Suppressor macrophage (primary cell): ENCODE results near the gene DOLPP1.
"Not testable (repeated sequence)": the region's sequence is repeated elsewhere in the genome, so short reads cannot be mapped to it uniquely, and the experiment has no call there.

Experiments
- DNase-seq, 4 experiments: peaks; one replicate each; pipeline ENCODE4 v3.0.0-alpha.2; 2020 to 2022
- total RNA-seq, 17 experiments: gene quantifications; one replicate each; lab custom pipeline; 2026; ENCODE audit warnings: mixed read lengths in 6 of 17, inconsistent platforms in 3 of 17; lab: John Stamatoyannopoulos, UW

Gene DOLPP1, protein sequence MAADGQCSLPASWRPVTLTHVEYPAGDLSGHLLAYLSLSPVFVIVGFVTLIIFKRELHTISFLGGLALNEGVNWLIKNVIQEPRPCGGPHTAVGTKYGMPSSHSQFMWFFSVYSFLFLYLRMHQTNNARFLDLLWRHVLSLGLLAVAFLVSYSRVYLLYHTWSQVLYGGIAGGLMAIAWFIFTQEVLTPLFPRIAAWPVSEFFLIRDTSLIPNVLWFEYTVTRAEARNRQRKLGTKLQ
- 6.5 to 22.2 (median 14.3) reads per million in 17 experiments for total RNA-seq

DNA sequence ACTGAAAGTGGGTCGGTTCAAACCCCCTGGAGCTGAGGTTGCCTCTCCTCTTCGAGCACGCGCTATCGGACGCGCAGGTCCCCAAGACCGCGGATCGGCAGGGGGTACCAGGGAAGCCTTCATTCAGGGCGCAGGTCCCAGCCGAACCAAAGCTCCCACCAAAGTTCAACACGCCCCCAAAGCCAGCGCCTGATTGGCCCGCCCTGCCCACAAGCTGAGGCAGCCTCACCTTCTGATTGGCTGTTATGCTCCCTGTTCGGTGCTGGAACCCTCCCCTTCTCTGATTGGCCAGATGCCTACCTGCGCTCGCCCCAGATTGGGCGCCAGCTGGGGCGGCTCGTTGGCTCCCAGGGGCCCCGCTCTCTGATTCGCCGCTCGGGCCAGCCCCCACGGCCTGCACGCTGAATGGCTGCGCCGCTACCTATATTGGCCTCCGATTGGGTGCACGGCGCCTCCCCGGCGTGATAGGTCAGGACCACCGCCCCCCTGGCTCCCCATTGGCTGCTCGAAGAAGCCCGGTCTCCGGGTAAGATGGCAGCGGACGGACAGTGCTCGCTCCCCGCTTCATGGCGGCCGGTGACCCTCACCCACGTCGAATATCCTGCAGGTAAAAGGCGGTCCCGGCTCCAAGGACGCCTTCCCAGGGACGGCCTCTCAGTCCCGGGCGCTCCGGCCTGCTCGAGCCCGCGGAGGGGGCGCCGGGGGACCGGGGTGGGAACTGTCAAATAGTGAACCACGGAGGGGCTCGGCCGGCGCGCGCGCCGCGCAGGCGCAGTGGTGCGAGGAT, at the start of gene DOLPP1:
Gene DOLPP1, plus strand, starts transcription at position 511 of the 787 bp plus-strand sequence. Its CDS starts 21 bp downstream, at position 532.
- DNase-seq = peak; percentile 99 to 100 (median 100)

DNA sequence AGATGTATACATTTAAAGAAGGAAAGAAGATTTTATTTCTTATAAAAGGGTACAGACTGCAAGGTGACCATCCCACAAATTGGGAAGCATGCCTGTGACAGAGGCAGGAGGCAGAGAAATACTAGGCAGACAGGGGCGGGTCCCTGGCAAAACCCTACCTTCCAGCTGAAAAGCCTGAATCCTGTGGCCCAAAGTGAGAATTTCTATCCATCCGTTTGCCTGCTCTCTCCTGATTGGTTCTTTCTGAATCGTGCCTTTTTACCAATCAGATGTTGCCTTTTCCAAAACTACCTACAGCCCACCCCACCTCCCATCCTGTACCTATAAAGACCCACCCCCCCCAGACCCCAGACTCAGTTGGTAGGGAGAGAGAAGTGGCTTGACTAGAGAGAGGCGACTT, 49.4 kb upstream of the DOLPP1 start:
- DNase-seq = no peak

DNA sequence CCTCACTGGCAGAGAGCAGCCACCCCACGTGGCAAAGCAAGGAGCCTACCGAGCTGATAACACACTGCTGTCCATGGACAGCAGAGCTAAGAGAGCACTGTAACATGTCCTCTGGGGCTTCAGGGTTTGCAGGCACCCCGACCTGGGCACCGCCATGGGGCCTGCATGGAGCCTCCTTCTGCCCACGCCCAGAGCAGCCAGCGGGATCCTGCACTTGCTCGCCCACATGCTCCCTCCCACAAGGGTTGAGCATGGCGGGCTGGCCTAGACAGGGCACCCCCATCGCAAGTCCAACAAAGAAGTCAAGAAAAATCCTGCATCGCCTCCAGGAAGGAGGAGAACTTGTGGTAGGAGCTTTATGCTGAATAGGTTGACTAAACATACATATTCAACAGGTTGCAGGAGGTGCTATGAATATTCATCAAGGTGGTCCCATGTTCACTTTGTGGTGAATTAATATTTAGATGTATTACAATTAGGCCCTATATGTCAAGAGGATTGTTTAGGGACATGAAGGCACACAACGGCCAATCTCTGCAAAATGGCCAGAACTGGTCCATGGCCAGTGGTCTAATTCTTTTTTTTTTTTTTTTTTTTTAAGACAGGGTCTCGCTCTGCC, 48.3 kb upstream of the DOLPP1 start:
- DNase-seq = no peak

DNA sequence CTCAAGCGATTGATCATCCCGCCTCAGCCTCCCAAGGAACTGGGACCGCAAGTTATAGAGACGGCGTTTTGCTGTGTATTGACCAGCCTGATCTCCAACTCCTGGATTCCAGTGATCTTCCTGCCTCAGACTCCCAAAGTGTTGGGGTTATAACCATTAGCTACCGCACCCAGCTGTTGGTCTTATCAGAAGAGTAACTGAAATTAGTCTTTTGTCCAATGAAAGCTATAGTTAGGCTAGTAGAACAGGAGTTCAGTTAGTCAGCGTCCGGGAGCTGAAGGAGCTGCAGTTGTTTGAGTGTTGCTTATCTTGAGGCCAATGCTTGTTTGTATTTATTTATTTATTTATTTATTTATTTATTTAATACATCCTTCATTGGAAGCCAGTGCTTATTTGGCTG, 47.7 kb upstream of the DOLPP1 start:
- DNase-seq = no peak

DNA sequence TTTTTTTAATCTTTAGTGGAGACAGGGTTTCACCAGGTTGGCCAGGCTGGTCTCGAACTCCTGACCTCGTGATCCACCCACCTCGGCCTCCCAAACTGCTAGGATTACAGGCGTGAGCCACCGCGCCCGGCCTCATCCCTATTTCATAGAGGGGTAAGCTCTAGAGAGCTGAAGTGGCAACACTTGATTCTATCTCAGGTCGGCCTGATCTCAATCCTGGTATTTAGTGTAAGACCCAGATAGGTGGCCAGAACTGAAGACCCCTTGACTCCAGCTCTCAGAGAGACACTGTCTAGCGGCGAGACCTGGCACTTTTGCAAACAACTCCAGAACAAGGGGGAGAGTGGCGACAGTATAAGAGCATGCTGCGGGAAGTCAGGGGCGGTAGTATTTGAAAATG, 45.1 kb upstream of the DOLPP1 start:
- not testable (repeated sequence) for DNase-seq

DNA sequence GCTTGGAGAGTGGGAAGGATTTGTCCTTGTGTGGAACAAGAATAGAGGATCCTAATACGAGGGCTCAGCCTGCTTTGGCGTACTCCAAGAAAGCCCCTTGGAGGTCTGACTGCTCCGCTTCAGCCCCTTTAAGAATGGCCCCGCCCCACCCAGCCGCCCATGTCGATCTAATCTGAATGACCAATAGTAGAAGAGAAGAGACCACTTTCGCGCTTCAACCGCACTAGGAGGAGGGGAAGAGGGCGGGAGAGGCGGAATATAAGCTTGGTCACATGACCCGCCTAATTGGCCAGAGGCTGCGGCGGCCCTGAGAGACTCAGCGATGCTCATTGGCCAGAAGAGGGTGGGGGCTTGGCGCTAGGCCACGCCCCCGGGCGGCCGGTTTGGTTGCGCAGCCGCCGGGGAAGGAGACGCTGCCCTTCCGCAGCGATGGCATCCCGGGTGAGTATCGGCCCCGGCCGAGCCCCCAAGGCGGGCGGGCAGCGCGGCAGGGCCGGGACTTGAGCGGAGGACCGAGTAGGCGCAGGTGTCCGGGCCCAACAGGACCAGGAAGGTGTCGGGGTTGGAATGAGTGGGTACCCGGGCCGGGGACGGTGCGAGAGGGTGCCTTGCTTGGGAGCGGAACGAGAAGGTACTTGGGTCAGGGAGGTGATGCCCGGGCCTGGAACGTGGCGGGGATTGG, 44.5 kb upstream of the DOLPP1 start, which contains the start of gene MIGA2:
Gene MIGA2, plus strand, starts transcription at position 386 of the 682 bp plus-strand sequence. CDS start 3,969 bp downstream, outside the sequence.
- peak; percentile 98 to 99 (median 99) for DNase-seq

DNA sequence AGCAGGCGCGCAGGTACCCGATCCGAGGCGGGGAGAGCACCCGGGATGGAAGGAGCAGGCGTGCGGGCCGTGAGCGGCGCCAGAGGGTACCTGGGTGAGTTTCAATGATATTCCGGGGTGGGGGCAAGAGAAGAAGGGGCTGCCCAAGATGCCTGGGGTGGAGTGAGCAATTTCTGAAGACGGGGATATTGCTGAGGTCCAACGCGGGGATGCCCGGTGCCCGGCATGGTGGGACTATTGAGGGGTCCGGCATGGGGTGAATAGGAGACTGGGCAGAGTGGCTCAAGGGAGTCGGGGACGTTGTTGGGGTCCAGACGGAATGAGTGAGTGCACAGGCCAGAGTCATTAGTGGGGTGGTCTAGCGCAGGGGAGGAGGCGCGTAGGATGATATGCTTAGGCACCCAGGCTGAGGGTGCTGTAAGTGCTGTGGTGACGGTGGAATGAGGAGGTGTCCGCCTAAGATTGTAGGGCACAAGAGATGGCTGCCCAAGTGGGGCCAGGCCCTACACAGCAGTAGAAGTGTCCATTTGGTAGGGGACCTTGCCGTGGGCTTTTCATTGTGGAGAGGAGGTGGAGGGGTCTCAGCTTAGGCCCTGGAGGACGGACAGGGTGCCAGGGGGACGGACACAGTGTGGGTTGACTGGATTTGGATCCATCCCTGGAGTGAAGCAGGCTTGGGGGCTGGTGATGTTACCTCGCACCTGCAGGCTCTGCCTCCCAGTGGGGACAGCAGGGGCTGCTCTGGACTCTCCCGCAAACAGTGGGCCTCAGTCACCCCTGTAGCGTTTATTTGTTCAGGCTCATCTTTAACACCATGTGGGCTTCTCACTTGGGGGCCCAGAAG, 43.8 kb upstream of the DOLPP1 start:
- DNase-seq = no peak

DNA sequence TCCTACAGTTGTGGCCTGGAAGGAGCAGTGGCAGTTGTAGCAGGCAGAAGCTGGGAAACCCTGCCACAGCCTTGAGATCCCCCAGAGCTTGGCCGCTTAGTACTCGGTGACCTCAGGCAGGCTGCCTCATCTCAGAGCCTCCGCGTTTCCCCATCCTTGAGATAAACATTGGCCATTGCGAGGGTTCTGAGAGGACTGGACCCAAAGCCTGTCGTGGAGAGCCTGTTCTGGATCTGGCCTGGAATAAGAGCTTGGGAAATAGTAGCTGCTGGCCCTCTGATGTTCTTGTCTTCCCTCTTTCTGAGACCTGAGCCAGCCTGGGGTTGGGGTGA, 43.2 kb upstream of the DOLPP1 start:
- no peak for DNase-seq

DNA sequence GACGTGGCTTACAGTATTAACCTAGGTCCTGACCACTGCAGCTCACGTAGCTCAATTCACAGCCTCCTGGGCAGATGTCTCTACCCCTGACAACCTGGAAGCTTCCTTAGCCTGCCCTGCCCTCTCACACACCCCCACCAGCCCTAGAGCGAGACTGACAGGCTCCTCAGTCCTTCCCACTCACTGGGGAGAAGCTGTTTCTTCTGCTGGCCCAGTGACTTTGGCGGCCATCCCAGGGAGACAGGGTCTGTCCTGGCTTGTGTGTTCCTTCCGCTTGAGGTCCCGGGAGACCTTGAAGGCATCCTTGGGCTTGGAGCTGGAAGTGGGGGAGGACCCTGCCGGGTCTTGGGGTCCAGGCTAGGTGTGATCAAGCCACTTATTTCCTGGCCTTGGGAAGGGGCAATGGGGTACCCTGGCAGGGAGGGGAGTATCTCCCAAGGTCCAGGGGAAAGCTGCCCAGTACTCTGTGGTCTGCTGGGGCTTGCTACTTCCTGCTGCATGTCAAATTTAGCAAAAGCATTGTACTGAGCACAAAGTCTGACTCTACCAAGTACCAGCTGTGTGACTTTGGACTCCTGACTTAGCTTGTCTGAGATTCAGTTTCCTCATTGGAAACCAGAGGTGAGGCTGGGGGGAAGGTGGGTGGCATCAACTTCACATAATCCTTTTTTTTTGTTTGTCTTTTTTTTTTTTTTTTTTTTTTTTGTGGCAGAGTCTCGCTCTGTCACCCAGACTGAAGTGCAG, 42.6 kb upstream of the DOLPP1 start:
- peak in 1 of 4 experiments; percentile 39 for DNase-seq

DNA sequence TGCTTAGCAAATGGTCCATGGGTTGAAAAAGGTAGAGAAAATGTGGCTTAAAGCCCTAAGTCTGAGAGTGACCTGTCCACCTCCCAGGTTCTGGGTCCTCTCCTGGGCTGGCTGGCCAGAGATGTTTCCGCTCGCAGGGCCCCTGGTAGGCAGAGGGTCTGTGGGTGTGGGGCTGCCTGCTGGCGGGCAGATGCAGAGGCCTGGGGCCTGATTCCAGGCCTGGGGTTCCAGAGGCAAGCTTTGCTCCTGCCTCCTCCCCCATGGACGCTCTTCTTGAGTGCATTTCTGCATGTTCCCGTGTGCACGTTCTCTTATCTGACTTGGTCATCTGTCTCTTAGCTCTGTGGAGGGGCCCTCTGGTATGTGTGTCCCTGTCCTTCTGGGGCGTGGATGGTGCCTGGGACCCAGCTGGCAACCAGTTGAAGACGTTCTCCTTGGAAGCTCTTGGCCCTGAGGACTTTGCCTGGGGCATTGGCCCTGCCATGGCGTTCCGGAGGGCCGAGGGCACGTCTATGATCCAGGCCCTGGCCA, 40.7 kb upstream of the DOLPP1 start:
- no peak for DNase-seq

DNA sequence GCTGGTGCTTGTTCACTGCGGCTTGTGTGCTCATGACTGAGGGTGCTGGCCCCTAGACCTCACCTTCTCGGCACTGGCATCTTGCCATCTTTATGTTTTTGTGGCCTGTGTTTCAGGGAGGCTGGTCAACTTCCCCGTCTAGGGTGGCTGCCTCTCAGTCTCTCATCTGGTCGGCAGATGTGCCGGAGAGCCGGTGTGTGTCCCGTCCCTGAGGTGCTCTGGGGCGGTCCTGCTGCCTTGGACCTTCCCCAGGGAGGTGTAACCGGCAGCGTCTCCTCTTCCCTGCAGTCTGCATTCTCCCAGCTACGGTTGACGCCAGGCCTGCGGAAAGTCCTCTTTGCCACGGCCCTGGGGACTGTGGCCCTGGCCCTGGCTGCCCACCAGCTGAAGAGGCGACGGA, 38.9 kb upstream of the DOLPP1 start:
- DNase-seq = no peak

DNA sequence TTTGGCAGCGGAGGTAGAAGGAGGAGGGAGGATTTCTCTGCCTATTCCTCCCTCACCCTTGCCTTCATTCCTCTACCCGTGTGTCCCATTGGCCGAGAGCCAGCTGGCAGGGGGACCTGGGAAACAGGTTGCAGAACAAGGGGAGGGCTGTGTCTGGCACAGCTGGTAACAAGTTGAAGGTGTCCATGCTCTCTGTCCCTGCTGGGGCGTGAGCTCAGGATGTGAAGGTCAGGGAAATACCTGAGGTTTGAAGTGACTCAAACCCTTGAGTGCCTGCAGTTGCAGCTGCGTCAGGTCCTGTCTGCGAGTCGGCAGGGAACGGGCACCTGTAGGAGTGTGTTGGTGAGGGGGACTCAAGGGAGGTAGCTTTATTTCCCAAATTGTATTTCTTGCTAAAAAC, 28.3 kb upstream of the DOLPP1 start:
- DNase-seq = no peak

DNA sequence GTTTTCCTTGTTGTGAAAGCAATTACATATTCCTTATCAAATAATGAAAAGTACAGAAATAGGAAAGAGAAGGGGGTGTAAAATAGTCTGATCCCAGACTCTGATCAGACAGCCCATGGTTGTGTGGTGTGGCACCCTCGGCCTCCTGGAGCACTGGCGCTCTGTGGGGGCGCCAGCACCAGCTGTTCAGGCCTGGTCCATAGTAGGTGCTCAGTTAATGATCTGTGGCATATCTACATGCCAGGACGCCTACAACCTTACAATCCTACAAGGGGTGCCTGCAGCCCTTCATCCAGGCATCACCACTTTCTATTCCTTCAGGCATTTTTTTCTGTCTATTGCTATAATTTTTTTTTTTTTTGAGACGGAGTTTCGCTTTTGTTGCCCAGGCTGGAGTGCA, 27.9 kb upstream of the DOLPP1 start:
- DNase-seq = no peak

DNA sequence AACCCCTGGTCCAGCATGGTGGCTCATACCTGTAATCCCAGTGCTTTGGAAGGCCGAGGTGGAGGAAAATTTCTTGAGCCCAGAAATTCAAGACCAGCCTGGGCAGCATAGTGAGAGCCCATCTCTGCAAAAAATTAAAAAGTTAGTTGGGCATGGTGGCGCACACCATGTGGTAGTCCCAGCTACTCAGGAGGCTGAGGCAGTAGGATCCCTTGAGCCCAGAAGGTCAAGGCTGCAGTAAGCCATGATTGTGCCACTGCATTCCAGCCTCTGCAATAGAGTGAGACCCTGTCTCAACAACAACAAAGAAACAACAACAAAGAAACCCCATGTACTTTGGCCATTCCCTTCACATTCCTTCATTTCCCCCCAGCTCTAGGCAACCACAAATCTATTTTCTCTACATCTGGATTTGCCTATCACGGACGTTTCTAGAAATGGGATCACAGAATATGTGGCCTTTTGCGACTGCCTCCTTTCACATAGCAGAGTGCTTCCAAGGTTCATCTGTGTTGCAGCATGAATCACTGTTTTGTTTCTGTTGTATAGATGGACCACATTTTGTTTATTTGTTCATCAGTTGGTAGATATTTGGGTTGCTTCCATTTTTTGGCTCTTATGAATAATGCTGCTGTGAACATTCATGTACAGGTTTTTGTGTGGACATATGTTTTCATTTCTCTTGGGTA, 26.6 kb upstream of the DOLPP1 start:
- DNase-seq = no peak

DNA sequence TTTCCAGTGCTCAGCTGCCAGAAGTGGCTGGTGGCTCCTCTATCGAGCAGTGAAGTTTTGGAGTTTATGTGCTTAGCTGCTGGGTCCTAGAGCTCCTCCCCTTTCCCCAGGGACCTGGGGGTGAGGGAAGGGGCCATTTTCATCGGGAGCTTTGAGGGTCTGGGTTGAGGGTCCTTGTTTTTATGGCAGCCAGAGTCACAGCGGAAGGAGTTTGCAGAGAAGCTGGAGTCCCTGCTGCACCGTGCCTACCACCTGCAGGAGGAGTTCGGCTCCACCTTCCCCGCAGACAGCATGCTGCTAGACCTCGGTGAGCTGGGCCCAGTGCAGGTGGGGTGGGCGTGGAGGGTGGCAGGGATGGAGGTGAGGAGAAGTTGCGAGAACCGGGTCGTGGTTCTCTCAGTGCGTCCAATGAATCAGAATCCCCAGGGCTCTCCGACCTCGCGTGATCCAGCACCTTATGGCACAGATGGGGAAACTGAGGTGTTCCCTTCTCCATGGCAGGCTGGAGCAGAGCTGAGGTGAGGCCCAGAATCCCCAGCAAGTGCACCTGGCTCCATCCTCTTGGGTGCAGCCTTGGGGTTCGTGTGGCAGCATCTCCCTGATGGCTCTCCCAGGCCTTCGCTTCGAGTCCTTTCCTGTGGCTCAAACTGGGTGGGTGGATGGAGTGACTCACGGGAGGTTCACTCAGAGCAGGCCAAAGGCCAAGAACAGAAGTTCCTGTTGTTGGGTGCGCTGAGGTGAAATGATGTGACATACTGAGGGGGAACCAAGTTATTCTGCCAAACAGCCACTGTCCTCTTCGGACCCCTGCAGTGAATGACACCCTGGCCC, 21.7 kb upstream of the DOLPP1 start:
- peak; percentile 69 to 89 (median 82) for DNase-seq

DNA sequence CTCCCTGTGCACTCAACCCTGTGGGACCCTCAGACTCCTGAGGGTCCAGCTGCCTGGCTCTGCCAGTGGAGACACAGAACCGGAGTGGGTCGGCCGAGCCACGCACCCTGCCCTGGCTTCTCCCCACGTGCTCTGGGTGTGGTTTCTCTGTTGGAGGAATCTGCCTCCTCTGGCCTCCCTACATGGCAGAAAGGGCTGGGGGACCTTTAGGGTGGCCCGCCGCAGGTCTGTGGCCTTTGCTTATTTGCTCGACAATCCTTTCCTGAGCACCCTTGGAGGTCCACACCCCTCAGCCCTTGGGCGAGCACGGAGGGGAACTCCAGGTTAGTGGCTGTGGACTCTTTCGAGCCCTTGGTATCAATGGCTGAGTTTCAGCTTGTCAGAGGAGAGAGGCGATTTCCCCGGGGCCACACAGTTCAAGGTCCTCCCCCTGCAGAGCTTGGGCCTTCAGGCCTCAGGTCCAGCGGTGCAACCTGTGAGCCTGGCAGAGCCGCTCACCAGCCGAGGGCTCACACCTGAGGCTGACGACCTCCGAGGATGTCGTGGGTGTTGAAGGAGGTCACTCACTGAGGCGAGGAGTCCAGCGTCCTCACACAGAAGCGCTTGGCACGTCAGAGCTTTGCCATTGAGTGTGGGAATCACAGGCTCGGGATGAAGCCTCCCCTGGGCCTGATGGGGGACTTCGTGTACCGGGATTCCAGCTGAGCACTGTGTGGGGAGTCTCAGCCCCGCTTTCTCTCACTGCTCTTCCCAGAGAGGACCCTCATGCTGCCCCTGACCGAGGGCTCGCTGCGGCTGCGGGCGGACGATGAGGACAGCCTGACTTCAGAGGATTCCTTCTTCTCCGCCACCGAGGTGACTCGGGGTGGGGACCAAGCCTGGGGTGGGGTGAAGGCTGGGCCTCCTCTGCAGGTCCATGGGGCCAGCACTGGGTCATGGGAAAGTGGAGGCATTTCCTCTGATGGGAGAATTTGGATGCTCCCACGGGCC, 20.8 kb upstream of the DOLPP1 start:
- no peak for DNase-seq

DNA sequence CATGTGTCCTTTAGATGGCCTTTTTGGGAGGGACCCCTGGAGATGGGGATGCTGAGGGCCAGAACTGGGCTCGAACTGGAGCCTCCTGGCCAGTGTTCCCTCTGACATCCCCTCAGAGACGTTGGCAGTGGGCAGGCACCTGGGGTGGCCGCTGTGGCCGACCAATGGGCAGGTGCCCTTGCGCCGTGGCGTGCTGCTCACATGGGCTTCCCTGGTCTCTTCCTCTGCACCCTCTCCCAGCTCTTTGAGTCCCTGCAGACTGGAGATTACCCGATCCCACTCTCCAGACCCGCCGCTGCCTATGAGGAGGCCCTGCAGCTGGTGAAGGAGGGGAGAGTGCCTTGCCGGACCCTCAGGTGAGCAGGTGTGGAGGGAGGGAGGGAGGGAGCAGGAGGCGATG, 19.9 kb upstream of the DOLPP1 start:
- DNase-seq = no peak

DNA sequence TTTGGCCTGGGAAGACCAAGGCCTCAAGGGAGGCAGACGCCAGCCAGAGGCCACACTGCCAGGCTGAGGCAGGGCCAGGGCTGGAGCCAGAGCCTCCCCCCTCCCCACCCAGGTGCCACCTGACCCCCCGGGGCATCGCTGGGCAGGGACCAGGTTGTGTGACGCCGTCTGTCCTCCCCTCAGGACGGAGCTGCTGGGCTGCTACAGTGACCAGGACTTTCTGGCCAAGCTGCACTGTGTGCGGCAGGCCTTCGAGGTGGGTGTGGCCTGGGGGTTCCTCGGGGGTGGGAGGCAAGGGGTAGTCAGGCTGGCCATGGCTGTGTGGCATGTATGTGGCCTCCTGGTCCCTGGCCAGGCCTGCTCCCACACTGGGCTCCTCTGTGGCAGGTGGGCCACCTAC, 17.9 kb upstream of the DOLPP1 start:
- no peak for DNase-seq
